Measurements from ENCODE around the gene NFATC4. TPM values are rescaled to one million over a fixed set of nuclear protein-coding genes. Genes with fewer than 3 reads are reported as not detected.

The NFATC4 gene
- total and polyA plus RNA-seq, 10 of the 15 experiments (the other 5 are each of a cell fraction or from before 2014, with no cell fraction given) = 0.97 to 14.3 (median 4.9) TPM

GRCh38 chr14:24332268-24332993 is 35.6 kb upstream of the NFATC4 start (continued):
- TF ChIP-seq SKIL (IDR thresholded peaks at IDR 0.05; ENCODE audit: low read depth, poor library complexity, severe bottlenecking) = no peak
- no peak for TF ChIP-seq IRF4 (IDR thresholded peaks at IDR 0.05; ENCODE audit: low read depth, low read length)
- TF ChIP-seq PAX5 (IDR thresholded peaks at IDR 0.05; ENCODE audit: borderline replicate concordance, low read depth, low read length) = no peak
- TF ChIP-seq BCL3 (IDR thresholded peaks at IDR 0.05; ENCODE audit: borderline replicate concordance, insufficient read depth, low read depth, low read length, poor library complexity, severe bottlenecking) = no peak
- no peak for TF ChIP-seq ZBTB40 (IDR thresholded peaks at IDR 0.05; ENCODE audit: borderline replicate concordance)
- TF ChIP-seq CHD4 (IDR thresholded peaks at IDR 0.05) = no peak
- peak; percentile 44 for TF ChIP-seq ATF7 (IDR thresholded peaks at IDR 0.05; ENCODE audit: low read depth)
- no peak for TF ChIP-seq NFYA (IDR thresholded peaks at IDR 0.05; ENCODE audit: borderline replicate concordance, low read depth, low read length)
- TF ChIP-seq CREM (IDR thresholded peaks at IDR 0.05; ENCODE audit: low read depth) = peak; percentile 63
- no peak for TF ChIP-seq SRF (IDR thresholded peaks at IDR 0.05; ENCODE audit: low read depth in 2 of 2, low read length in 2 of 2)
